Measurements from ENCODE around the gene TMEM259. TPM values are rescaled to one million over a fixed set of nuclear protein-coding genes. Genes with fewer than 3 reads are reported as not detected.

Gene TMEM259
- total and polyA plus RNA-seq, 2 of the 13 experiments (the other 11 are each of a cell fraction or from before 2014, with no cell fraction given) = 64.7 to 164 TPM

DNA sequence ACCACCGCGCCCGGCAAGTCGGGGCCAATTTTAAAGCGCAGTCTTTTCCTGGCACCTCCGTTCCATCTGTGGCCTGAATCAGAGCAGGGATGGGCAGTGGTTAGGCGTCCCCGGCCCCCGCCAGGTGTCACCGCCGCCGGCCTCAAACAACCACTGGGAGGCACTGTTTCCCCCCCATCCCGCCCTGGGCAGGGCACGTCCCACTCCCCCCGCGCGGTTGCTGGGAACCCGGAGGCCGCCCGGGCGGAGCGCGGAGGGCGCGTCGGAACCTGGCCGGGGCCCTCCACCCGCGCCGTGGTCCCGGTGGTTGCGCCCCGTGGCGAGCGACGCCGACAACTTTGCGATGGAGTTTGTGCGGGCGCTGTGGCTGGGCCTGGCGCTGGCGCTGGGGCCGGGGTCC lies 20.8 kb downstream of the TMEM259 start, which contains the start of gene GRIN3B (continued):
- TF ChIP-seq, protein P1, sequence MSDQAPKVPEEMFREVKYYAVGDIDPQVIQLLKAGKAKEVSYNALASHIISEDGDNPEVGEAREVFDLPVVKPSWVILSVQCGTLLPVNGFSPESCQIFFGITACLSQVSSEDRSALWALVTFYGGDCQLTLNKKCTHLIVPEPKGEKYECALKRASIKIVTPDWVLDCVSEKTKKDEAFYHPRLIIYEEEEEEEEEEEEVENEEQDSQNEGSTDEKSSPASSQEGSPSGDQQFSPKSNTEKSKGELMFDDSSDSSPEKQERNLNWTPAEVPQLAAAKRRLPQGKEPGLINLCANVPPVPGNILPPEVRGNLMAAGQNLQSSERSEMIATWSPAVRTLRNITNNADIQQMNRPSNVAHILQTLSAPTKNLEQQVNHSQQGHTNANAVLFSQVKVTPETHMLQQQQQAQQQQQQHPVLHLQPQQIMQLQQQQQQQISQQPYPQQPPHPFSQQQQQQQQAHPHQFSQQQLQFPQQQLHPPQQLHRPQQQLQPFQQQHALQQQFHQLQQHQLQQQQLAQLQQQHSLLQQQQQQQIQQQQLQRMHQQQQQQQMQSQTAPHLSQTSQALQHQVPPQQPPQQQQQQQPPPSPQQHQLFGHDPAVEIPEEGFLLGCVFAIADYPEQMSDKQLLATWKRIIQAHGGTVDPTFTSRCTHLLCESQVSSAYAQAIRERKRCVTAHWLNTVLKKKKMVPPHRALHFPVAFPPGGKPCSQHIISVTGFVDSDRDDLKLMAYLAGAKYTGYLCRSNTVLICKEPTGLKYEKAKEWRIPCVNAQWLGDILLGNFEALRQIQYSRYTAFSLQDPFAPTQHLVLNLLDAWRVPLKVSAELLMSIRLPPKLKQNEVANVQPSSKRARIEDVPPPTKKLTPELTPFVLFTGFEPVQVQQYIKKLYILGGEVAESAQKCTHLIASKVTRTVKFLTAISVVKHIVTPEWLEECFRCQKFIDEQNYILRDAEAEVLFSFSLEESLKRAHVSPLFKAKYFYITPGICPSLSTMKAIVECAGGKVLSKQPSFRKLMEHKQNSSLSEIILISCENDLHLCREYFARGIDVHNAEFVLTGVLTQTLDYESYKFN (CRISPR knock-in tag; conservative IDR thresholded peaks at IDR 0.05) = no peak
- TF ChIP-seq ZBTB20 (CRISPR knock-in tag; IDR thresholded peaks at IDR 0.05; ENCODE audit: borderline replicate concordance, low read depth) (no peak), HDAC1 (CRISPR knock-in tag; IDR thresholded peaks at IDR 0.05) (no peak; the same call in 1 of the 2 replicates), MIER2 (CRISPR knock-in tag; IDR thresholded peaks at IDR 0.05) (no peak), ZBTB38 (CRISPR knock-in tag; IDR thresholded peaks at IDR 0.05) (0 out of 2 replicates have a peak, but pooled peaks have one; percentile 45), GABPB1 (CRISPR knock-in tag; IDR thresholded peaks at IDR 0.05) (peak; percentile 49; the same call in 1 of the 2 replicates), ZFAT (CRISPR knock-in tag; conservative IDR thresholded peaks at IDR 0.05) (no peak), ZNF883 (CRISPR knock-in tag; IDR thresholded peaks at IDR 0.05; ENCODE audit: not compliant biosample characterization) (no peak), ATRX (CRISPR knock-in tag; IDR thresholded peaks at IDR 0.05; ENCODE audit: borderline replicate concordance) (no peak), ZNF713 (CRISPR knock-in tag; IDR thresholded peaks at IDR 0.05) (no peak)
- TF ChIP-seq, protein P2, sequence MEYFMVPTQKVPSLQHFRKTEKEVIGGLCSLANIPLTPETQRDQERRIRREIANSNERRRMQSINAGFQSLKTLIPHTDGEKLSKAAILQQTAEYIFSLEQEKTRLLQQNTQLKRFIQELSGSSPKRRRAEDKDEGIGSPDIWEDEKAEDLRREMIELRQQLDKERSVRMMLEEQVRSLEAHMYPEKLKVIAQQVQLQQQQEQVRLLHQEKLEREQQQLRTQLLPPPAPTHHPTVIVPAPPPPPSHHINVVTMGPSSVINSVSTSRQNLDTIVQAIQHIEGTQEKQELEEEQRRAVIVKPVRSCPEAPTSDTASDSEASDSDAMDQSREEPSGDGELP (IDR thresholded peaks at IDR 0.05; ENCODE audit: borderline replicate concordance, low read depth) = 0 out of 2 replicates have a peak, but pooled peaks have one; percentile 10

All from HepG2 (cell line).